T-cell (primary cell): Measurements from ENCODE around the gene ZNF646. TPM values are rescaled to one million over a fixed set of nuclear protein-coding genes. Genes with fewer than 3 reads are reported as not detected.

Source experiments
- ATAC-seq, 4 experiments: fragments of 200-7000 bp in 3 of 4; fragments of 150-1000 bp in 1 of 4; cut with Tn5 transposase; replicated peaks in 1 of 4; 1 replicate in 3 of 4; 2 replicates in 1 of 4; pipeline ENCODE4 v1.10.0; 2021; ENCODE audit warnings: moderate library complexity in 3 of 4, mild to moderate bottlenecking in 2 of 4, moderate number of reproducible peaks in 1 of 4
- CTCF ChIA-PET, 2 donors: fragments of 300-600 bp; sonication (Branson Sonifier 250); formaldehyde crosslinking; loops; one replicate each; lab custom pipeline; 2022; ENCODE audit warnings: antibody characterized with exemption in 2 of 2; lab: Charles Lee
- POLR2A ChIA-PET, 2 donors: fragments of 300-600 bp; sonication (Branson Sonifier 250); formaldehyde crosslinking; loops; one replicate each; lab custom pipeline; 2022; ENCODE audit warnings: antibody characterized with exemption in 2 of 2; lab: Charles Lee
- DNase-seq, 35 experiments: peaks; one replicate each; pipeline versions ENCODE4 v3.0.0 to v3.0.0-alpha.2; 2013 to 2023
- H3K27ac ChIP-seq: one replicate; pipeline ENCODE4 v1.5.1; 2013; ENCODE audit warnings: low read length
- H3K27me3 ChIP-seq, 2 experiments: replicated peaks in 1 of 2; 1 replicate in 1 of 2; 2 replicates in 1 of 2; pipeline versions ENCODE4 v1.6.1 to v1.7.0; 2013; ENCODE audit warnings: low read length in 1 of 2, mixed read lengths in 1 of 2; ENCODE audit not compliant: control insufficient read depth in 2 of 2, insufficient read depth in 2 of 2; ENCODE audit errors: extremely low read depth in 1 of 2
- H3K36me3 ChIP-seq, 2 donors: 1 replicate in 1 of 2; 2 replicates in 1 of 2; pipeline versions ENCODE4 v1.6.1 to v1.7.0; 2013; ENCODE audit warnings: low read length in 1 of 2; ENCODE audit not compliant: control insufficient read depth in 2 of 2, insufficient read depth in 1 of 2; ENCODE audit errors: extremely low read depth in 1 of 2
- H3K4me1 ChIP-seq, 2 experiments: 1 replicate in 1 of 2; 2 replicates in 1 of 2; pipeline versions ENCODE4 v1.6.1 to v1.7.0; 2013; ENCODE audit warnings: low read length in 2 of 2, mixed read lengths in 1 of 2; ENCODE audit not compliant: insufficient read depth in 2 of 2, control insufficient read depth in 1 of 2; ENCODE audit errors: extremely low read depth in 1 of 2
- H3K4me3 ChIP-seq, 2 donors: 1 replicate in 1 of 2; 2 replicates in 1 of 2; pipeline versions ENCODE4 v1.5.1 to v1.7.0; 2013; ENCODE audit warnings: mild to moderate bottlenecking in 2 of 2, low read length in 1 of 2, moderate library complexity in 1 of 2; ENCODE audit not compliant: control insufficient read depth in 1 of 2; ENCODE audit errors: extremely low read depth in 1 of 2
- H3K9me3 ChIP-seq: 2 replicates; pipeline ENCODE4 v1.7.0; 2013
- H3K27ac Mint-ChIP-seq, 2 donors: one replicate each; pipeline ENCODE4 v1.8.0; 2020 to 2021; ENCODE audit warnings: mild to moderate bottlenecking in 2 of 2, mixed read lengths in 2 of 2
- H3K27me3 Mint-ChIP-seq, 2 donors: one replicate each; pipeline ENCODE4 v1.8.0; 2021 to 2022; ENCODE audit warnings: mixed read lengths in 2 of 2
- H3K36me3 Mint-ChIP-seq: one replicate; pipeline ENCODE4 v1.8.0; 2021; ENCODE audit warnings: mixed read lengths
- H3K4me1 Mint-ChIP-seq, 3 donors: one replicate each; pipeline ENCODE4 v1.8.0; 2020 to 2022; ENCODE audit warnings: mixed read lengths in 3 of 3, mild to moderate bottlenecking in 1 of 3
- H3K4me3 Mint-ChIP-seq, 3 donors: one replicate each; pipeline ENCODE4 v1.8.0; 2020 to 2022; ENCODE audit warnings: mild to moderate bottlenecking in 3 of 3, mixed read lengths in 3 of 3, moderate library complexity in 3 of 3
- H3K9me3 Mint-ChIP-seq, 3 donors: one replicate each; pipeline ENCODE4 v1.8.0; 2020 to 2022; ENCODE audit warnings: mixed read lengths in 3 of 3
- WGBS: methylation state at CpG from one replicate; pipeline ENCODE4 v1.1.5; 2013; ENCODE audit warnings: missing lambda C conversion rate; ENCODE audit not compliant: insufficient coverage; 5-methylcytosine and 5-hydroxymethylcytosine counted together
- total RNA-seq, 35 experiments: library from RNA in 6 of 35; stranded (reverse) in 6 of 35; fragments of 120-200 nt in 1 of 35; gene quantifications; one replicate each; pipeline versions ENCODE4 v1.2.1 to v1.2.4 and lab custom pipeline; 2013 to 2026

The ZNF646 gene
- total RNA-seq, 5 donors from 2014 or later (not counting 1 experiment from before 2014, with no cell fraction given): 21.1 to 47.7 (median 44.1) TPM

DNA sequence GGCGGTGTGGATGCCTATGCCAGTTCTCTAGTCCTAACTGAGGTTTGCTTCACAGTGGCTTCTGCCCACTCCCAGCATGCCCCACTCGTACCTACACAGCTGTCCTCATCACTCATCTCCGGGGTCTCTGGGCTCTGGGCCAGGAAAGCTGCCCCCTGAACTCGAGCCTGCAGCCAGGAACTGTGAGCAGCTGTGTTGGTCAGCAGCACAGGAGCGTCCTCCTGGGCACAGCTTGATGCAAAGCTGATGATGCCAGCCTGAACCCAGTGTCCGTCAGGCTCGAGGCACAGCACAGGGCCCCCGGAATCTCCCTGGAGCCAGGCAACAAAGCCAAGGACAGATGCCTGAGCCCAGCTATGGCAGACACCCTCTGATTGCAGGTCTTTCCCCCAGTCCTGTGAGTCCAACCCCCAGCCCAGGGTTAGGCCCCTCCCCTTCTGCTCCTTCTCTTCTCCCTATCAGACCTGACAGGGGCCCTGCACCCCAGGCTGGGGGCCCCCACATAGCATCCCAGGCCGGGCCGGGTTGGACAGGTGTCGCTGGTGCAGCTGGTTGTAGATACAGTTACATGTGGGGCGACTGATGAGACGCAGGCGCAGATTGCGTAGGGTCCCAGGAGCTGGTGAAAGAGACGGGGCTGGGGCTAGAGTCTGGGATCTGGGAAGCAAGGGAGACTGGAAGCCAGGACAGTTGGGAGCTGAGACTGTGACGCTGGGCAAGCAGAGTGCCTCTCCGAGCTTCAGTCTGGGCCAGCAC is 11.8 kb downstream of the ZNF646 start:
- peaks cover 4 to 26% (median 11%) of the 10 kb centered on the region in 3 donors for H3K4me1 Mint-ChIP-seq
- Histone ChIP-seq H3K36me3 (peaks cover 13 to 64% of the 10 kb centered on the region in 2 donors), H3K4me1 (peaks cover 0 to 15% of the 10 kb centered on the region in 2 experiments), H3K4me3 (no peak overlapping the region), H3K27ac (no peak overlapping the region), H3K9me3 (no peaks in the 10 kb centered on the region), H3K27me3 (no peaks in the 10 kb centered on the region)
- 97% methylated on average over 18 of the region's 18 CpGs for WGBS
- H3K27ac Mint-ChIP-seq: no peak overlapping the region
- no peak for DNase-seq
- H3K9me3 Mint-ChIP-seq: no peaks in the 10 kb centered on the region
- no peaks in the 10 kb centered on the region for H3K27me3 Mint-ChIP-seq
- CTCF ChIA-PET: no interaction called here
- ATAC-seq: no peak
- POLR2A ChIA-PET: no interaction called here
- peaks cover 13% of the 10 kb centered on the region for H3K36me3 Mint-ChIP-seq
- no peak overlapping the region for H3K4me3 Mint-ChIP-seq

DNA sequence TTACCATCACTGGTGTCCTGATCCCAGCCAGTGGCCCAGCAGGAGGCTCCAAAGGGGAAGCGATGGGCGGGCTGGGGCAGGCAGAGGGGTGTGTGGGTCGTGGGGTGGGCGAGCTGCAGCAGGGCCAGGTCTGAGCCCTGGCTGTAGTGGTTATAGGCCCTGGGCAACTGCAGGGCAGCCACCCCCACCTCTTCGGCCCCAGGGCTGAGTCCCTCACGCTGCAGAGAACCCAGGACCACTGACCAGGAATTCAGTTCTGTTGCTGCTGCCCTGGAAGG is 12.3 kb downstream of the ZNF646 start:
- DNase-seq: no peak
- no peak for ATAC-seq
- Histone ChIP-seq H3K27ac (no peak overlapping the region), H3K9me3 (no peaks in the 10 kb centered on the region), H3K4me1 (peaks cover 0 to 10% of the 10 kb centered on the region in 2 experiments), H3K27me3 (no peaks in the 10 kb centered on the region), H3K36me3 (peaks cover 11 to 61% of the 10 kb centered on the region in 2 donors), H3K4me3 (no peak overlapping the region)
- H3K27ac Mint-ChIP-seq: no peak overlapping the region
- H3K36me3 Mint-ChIP-seq: peaks cover 15% of the 10 kb centered on the region
- H3K27me3 Mint-ChIP-seq: no peaks in the 10 kb centered on the region
- POLR2A ChIA-PET: no interaction called here
- no peak overlapping the region for H3K4me3 Mint-ChIP-seq
- H3K9me3 Mint-ChIP-seq: no peaks in the 10 kb centered on the region
- 100% methylated on average over 2 of the region's 6 CpGs for WGBS
- peaks cover 4 to 22% (median 11%) of the 10 kb centered on the region in 3 donors for H3K4me1 Mint-ChIP-seq
- CTCF ChIA-PET: no interaction called here

DNA sequence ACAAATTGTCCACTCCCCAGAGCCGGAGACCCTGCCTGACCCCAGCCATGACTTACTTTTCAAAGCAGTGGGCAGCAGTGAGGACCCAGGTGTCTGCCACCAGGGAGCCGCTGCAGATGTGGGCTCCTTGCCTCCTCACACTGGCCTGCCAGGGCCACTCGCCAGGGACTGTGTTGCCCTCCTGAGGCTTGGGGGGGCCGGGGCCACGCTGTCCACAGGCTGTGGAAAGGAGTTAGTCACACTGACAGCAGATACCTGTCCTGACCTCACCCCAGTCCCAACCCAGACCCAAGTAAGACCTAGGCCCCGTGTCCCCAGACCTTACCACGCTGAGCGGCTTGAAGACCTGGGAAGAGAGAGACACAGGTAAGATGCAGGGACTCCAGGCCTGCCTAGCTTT is 13.3 kb downstream of the ZNF646 start:
- H3K27ac Mint-ChIP-seq: no peak overlapping the region
- peaks cover 2 to 13% (median 6%) of the 10 kb centered on the region in 3 donors for H3K4me1 Mint-ChIP-seq
- H3K9me3 ChIP-seq: no peaks in the 10 kb centered on the region

DNA sequence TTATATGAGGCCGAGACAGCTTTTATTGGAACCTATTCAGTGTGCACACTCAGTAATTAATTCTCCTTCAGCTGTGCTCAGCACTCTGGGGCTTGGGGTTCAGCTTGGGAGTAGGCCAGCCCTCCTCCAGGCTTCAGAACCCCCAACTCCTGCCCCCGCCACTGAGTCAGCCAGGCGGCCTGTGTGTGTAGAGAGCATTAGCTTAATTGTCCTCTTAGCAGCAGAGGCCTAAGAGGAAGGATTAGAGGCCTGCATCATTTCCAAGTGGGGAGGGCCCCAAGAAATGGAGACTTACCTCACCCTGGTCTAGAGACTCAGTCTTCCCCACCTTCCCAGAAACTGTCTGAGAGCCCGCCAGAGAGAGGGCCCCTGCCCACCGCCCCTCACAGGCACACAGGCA is 13.7 kb downstream of the ZNF646 start:
- H3K9me3 Mint-ChIP-seq: no peaks in the 10 kb centered on the region
- peaks cover 11 to 51% of the 10 kb centered on the region in 2 donors for H3K36me3 ChIP-seq
- H3K4me1 ChIP-seq: peaks cover 0 to 5% of the 10 kb centered on the region in 2 experiments
- H3K27ac ChIP-seq: no peak overlapping the region
- no peaks in the 10 kb centered on the region for H3K9me3 ChIP-seq
- DNase-seq (no peak), ATAC-seq (no peak)
- ChIA-PET POLR2A (no interaction called here), CTCF (no interaction called here)
- H3K27me3 ChIP-seq: no peaks in the 10 kb centered on the region
- no peak overlapping the region for H3K4me3 Mint-ChIP-seq
- H3K27me3 Mint-ChIP-seq: no peaks in the 10 kb centered on the region
- peaks cover 12% of the 10 kb centered on the region for H3K36me3 Mint-ChIP-seq
- no peak overlapping the region for H3K4me3 ChIP-seq
- no CpG with 5 or more reads among the region's 5 CpGs for WGBS
- no peak overlapping the region for H3K27ac Mint-ChIP-seq
- peaks cover 7 to 12% (median 10%) of the 10 kb centered on the region in 3 donors for H3K4me1 Mint-ChIP-seq

More for the DNA sequence above, 13.3 kb downstream of the ZNF646 start:
- H3K27me3 ChIP-seq: no peaks in the 10 kb centered on the region
- 96% methylated on average over 3 of the region's 8 CpGs for WGBS
- no peak overlapping the region for H3K4me3 Mint-ChIP-seq
- ChIA-PET CTCF (no interaction called here), POLR2A (no interaction called here)
- H3K27ac ChIP-seq: no peak overlapping the region
- H3K4me3 ChIP-seq: no peak overlapping the region
- H3K36me3 ChIP-seq: peaks cover 11 to 55% of the 10 kb centered on the region in 2 donors
- DNase-seq (no peak), ATAC-seq (no peak)
- peaks cover 12% of the 10 kb centered on the region for H3K36me3 Mint-ChIP-seq
- H3K9me3 Mint-ChIP-seq: no peaks in the 10 kb centered on the region
- no peaks in the 10 kb centered on the region for H3K27me3 Mint-ChIP-seq
- H3K4me1 ChIP-seq: peaks cover 0 to 2% of the 10 kb centered on the region in 2 experiments

DNA sequence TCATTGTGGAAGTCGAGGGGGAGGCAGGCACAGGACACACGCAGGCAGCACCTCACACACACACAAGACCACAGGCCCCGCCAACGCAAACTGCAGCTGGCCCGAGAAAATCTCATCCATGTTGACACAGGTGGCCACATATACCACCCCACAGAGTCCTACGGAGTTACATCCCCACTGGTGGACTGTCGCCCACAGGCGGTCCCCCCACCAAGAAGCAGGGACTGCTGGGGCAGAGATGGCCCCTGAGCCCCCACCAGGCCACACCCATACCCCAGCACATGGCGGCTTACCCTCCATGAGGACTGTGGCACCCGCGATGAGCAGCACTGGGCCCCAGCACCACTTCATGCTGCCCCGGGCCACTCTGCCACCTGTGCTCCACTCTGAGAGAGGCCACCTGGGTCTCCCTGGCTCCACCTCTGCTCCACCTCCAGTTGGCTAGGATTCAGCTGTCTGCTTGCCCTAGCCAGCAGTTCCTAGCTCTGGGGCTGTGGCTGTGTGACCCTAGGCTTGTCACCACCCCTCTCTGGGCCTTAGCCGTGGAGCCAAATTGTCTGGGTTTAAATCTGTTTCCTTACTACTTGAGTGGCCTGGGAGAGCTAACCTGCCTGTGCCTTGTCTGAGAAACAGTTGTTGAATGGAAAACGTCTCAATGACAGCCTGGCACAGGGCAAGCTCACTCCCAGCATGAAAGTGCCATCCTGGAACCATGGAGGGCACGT is 14.4 kb downstream of the ZNF646 start, which contains the start of gene PRSS53:
Gene PRSS53 (minus strand): TSS at position 485 of the 725 bp plus-strand sequence. CDS start 134 bp downstream, at position 351.
- no peaks in the 10 kb centered on the region for H3K9me3 Mint-ChIP-seq
- Histone ChIP-seq H3K4me3 (no peak within 1 kb of the TSS), H3K4me1 (peaks cover 0 to 11% of the 10 kb centered on the region in 2 experiments), H3K9me3 (no peaks in the 10 kb centered on the region), H3K36me3 (peaks cover 11 to 51% of the 10 kb centered on the region in 2 donors), H3K27ac (no peak within 1 kb of the TSS), H3K27me3 (no peaks in the 10 kb centered on the region)
- DNase-seq: no peak
- H3K4me3 Mint-ChIP-seq: no peak within 1 kb of the TSS
- H3K4me1 Mint-ChIP-seq: peaks cover 10 to 12% (median 10%) of the 10 kb centered on the region in 3 donors
- ChIA-PET POLR2A (no interaction called here), CTCF (no interaction called here)
- no peaks in the 10 kb centered on the region for H3K27me3 Mint-ChIP-seq
- peaks cover 12% of the 10 kb centered on the region for H3K36me3 Mint-ChIP-seq
- WGBS: 96% methylated on average over 11 of the region's 15 CpGs
- H3K27ac Mint-ChIP-seq: no peak within 1 kb of the TSS
- no peak for ATAC-seq

DNA sequence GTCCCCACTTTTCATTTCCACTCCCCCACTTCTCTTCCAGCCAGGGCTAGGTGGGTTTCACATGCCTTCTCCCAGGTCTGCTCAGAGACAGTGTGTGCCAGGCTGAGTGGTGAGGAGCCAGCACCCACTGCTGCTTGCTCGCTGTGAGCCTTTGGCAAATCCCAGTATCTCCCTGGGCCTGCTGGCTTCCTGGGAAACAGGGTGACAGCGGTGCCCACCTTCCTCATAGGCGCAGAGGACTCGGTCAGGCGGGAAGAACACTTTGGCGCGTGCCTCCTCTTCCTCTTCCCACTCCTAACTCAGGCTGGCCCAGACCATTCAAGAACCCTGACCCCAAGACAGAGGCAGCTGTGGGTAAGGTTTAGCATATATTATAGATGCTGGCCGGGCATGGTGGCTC is 15.0 kb downstream of the ZNF646 start:
- Histone ChIP-seq H3K4me3 (no peak overlapping the region), H3K27ac (no peak overlapping the region), H3K36me3 (peaks cover 11 to 45% of the 10 kb centered on the region in 2 donors), H3K27me3 (no peaks in the 10 kb centered on the region), H3K9me3 (no peaks in the 10 kb centered on the region), H3K4me1 (peaks cover 5 to 17% of the 10 kb centered on the region in 2 experiments)
- Mint-ChIP-seq H3K36me3 (peaks cover 12% of the 10 kb centered on the region), H3K9me3 (no peaks in the 10 kb centered on the region), H3K27me3 (no peaks in the 10 kb centered on the region), H3K4me1 (peaks cover 15 to 18% (median 16%) of the 10 kb centered on the region in 3 donors), H3K4me3 (no peak overlapping the region), H3K27ac (no peak overlapping the region)
- no CpG with 5 or more reads among the region's 8 CpGs for WGBS
- POLR2A ChIA-PET: no interaction called here
- ATAC-seq (no peak), DNase-seq (no peak)
- CTCF ChIA-PET: no interaction called here
